ENCODE results near the gene LNPK.
"Not testable (repeated sequence)": the region's sequence is repeated elsewhere in the genome, so short reads cannot be mapped to it uniquely, and the experiment has no call there.

Gene LNPK

GRCh38 chr2:176001916-176002687 is at the start of gene LNPK:
LNPK (minus strand) TSS chr2:176002267; CDS start chr2:175995584, 6,683 bp downstream.
- DNase-seq (ENCODE audit: low read depth) = peak; percentile 61

- DNase-seq (ENCODE audit: low read depth) = no peak
Measured at GRCh38 chr2:176039375-176039774, 37.3 kb upstream of the LNPK start.

GRCh38 chr2:176038694-176039093 is 36.6 kb upstream of the LNPK start:
- no peak for DNase-seq (ENCODE audit: low read depth)

GRCh38 chr2:176035013-176035691 is 33.1 kb upstream of the LNPK start:
- DNase-seq (ENCODE audit: low read depth) = no peak

- DNase-seq (ENCODE audit: low read depth) = no peak
Measured at GRCh38 chr2:176027806-176028205, 25.7 kb upstream of the LNPK start.

- no peak for DNase-seq (ENCODE audit: low read depth)
Measured at GRCh38 chr2:176025932-176026331, 23.9 kb upstream of the LNPK start.

GRCh38 chr2:176024083-176024482 is 22.0 kb upstream of the LNPK start:
- no peak for DNase-seq (ENCODE audit: low read depth)

GRCh38 chr2:176022048-176022447 is 20.0 kb upstream of the LNPK start:
- DNase-seq (ENCODE audit: low read depth) = no peak

- DNase-seq (ENCODE audit: low read depth) = no peak
Measured at GRCh38 chr2:176020400-176020799, 18.3 kb upstream of the LNPK start.

- DNase-seq (ENCODE audit: low read depth) = peak; percentile 40
Measured at GRCh38 chr2:176018708-176019107, 16.6 kb upstream of the LNPK start.

GRCh38 chr2:176009445-176009844 is 7.4 kb upstream of the LNPK start:
- no peak for DNase-seq (ENCODE audit: low read depth)

GRCh38 chr2:176004934-176005333 is 2.9 kb upstream of the LNPK start:
- no peak for DNase-seq (ENCODE audit: low read depth)

- DNase-seq (ENCODE audit: low read depth) = no peak
Measured at GRCh38 chr2:176003958-176004357, 1.9 kb upstream of the LNPK start.

GRCh38 chr2:176002688-176003210 is 682 bp upstream of the LNPK start:
- DNase-seq (ENCODE audit: low read depth) = no peak

GRCh38 chr2:176001281-176001915 is 669 bp downstream of the LNPK start:
- DNase-seq (ENCODE audit: low read depth) = peak; percentile 65

- DNase-seq (ENCODE audit: low read depth) = no peak
Measured at GRCh38 chr2:175999283-175999819, 2.7 kb downstream of the LNPK start.

- DNase-seq (ENCODE audit: low read depth) = no peak
Measured at GRCh38 chr2:175990099-175990498, 12.0 kb downstream of the LNPK start.

GRCh38 chr2:175987126-175987525 is 14.9 kb downstream of the LNPK start:
- DNase-seq (ENCODE audit: low read depth) = not testable (repeated sequence)

- DNase-seq (ENCODE audit: low read depth) = peak; percentile 11
Measured at GRCh38 chr2:175984846-175985245, 17.2 kb downstream of the LNPK start.

- no peak for DNase-seq (ENCODE audit: low read depth)
Measured at GRCh38 chr2:175981551-175981950, 20.5 kb downstream of the LNPK start.

- DNase-seq (ENCODE audit: low read depth) = peak; percentile 33
Measured at GRCh38 chr2:175976391-175977157, 25.5 kb downstream of the LNPK start.

GRCh38 chr2:175973373-175973772 is 28.7 kb downstream of the LNPK start:
- DNase-seq (ENCODE audit: low read depth) = no peak
